ENCODE data around the gene UMAD1. TPM values are rescaled to one million over a fixed set of nuclear protein-coding genes. Genes with fewer than 3 reads are reported as not detected.
A peak's percentile ranks its signal among the peaks of the same experiment; 100 is the strongest.

Gene UMAD1
- 10.1 TPM for polyA plus RNA-seq (2012; ENCODE audit: insufficient read length, low read depth)

- peak; percentile 87 for TF ChIP-seq POLR2AphosphoS5 (IDR thresholded peaks at IDR 0.05; ENCODE audit: low read depth, low read length)
- TF ChIP-seq TAF1 (IDR thresholded peaks at IDR 0.05; ENCODE audit: borderline replicate concordance, insufficient read depth, low read length), result peak; percentile 75; the same call in 1 of the 2 replicates
- TF ChIP-seq FOXP2 (optimal IDR thresholded peaks at IDR 0.05; ENCODE audit: borderline replicate concordance, extremely low read depth, extremely low read length, insufficient read depth), result no peak
Measured at GRCh38 chr7:7640221-7641128, at the start of gene UMAD1. UMAD1 (plus strand) TSS chr7:7640752; CDS start chr7:7673372, 32,620 bp downstream.

DNA sequence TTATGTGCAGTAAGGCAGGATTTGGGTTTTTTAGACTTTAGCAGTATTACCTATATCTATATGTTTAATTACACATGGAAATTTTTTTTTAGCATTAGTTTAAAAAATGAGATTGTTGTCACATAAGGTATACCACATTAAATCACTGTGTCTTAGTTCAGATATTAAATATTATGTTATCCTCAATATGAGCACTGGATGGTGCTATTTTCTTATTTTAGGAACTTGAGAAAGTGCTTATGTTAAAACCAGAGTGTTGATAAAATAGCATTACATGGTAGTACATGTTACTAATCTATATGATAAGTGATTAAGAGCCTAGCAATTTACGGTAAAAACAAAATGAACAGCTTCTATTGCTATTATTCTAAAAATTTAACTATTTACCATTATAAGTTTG lies 45.1 kb upstream of the UMAD1 start:
- no peak for TF ChIP-seq POLR2AphosphoS5 (IDR thresholded peaks at IDR 0.05; ENCODE audit: low read depth, low read length)
- TF ChIP-seq FOXP2 (optimal IDR thresholded peaks at IDR 0.05; ENCODE audit: borderline replicate concordance, extremely low read depth, extremely low read length, insufficient read depth), result no peak
- no peak for TF ChIP-seq SIN3A (IDR thresholded peaks at IDR 0.05; ENCODE audit: borderline replicate concordance, insufficient read depth, low read length)
- TF ChIP-seq, protein P1, sequence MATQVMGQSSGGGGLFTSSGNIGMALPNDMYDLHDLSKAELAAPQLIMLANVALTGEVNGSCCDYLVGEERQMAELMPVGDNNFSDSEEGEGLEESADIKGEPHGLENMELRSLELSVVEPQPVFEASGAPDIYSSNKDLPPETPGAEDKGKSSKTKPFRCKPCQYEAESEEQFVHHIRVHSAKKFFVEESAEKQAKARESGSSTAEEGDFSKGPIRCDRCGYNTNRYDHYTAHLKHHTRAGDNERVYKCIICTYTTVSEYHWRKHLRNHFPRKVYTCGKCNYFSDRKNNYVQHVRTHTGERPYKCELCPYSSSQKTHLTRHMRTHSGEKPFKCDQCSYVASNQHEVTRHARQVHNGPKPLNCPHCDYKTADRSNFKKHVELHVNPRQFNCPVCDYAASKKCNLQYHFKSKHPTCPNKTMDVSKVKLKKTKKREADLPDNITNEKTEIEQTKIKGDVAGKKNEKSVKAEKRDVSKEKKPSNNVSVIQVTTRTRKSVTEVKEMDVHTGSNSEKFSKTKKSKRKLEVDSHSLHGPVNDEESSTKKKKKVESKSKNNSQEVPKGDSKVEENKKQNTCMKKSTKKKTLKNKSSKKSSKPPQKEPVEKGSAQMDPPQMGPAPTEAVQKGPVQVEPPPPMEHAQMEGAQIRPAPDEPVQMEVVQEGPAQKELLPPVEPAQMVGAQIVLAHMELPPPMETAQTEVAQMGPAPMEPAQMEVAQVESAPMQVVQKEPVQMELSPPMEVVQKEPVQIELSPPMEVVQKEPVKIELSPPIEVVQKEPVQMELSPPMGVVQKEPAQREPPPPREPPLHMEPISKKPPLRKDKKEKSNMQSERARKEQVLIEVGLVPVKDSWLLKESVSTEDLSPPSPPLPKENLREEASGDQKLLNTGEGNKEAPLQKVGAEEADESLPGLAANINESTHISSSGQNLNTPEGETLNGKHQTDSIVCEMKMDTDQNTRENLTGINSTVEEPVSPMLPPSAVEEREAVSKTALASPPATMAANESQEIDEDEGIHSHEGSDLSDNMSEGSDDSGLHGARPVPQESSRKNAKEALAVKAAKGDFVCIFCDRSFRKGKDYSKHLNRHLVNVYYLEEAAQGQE (IDR thresholded peaks at IDR 0.05; ENCODE audit: insufficient read depth in 1 of 2, low read depth in 2 of 2, low read length in 2 of 2), result no peak
- no peak for TF ChIP-seq TAF1 (IDR thresholded peaks at IDR 0.05; ENCODE audit: borderline replicate concordance, insufficient read depth, low read length)

GRCh38 chr7:7596176-7596575 lies 44.4 kb upstream of the UMAD1 start:
- TF ChIP-seq FOXP2 (optimal IDR thresholded peaks at IDR 0.05; ENCODE audit: borderline replicate concordance, extremely low read depth, extremely low read length, insufficient read depth) (no peak), TAF1 (IDR thresholded peaks at IDR 0.05; ENCODE audit: borderline replicate concordance, insufficient read depth, low read length) (no peak)
- TF ChIP-seq, protein P1 (IDR thresholded peaks at IDR 0.05; ENCODE audit: insufficient read depth in 1 of 2, low read depth in 2 of 2, low read length in 2 of 2), result no peak

DNA sequence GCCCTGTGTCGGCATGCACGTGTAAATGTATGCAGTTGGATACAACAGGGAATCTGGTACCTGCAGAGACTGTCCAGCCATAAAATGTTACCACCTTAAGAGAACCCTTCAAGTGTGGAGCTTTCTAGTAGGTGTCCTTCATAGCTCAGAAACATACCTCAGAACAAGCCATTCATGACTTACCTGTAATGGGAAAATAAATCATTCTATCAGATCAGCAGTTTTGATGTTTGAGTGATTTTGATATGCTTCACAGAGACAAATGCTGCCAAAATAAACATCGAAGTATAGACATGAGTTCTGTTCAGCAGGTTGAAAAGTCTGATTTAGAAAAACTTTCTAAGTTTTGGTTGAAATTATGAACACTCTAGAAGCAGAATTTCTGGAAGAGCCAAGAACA lies 33.5 kb upstream of the UMAD1 start:
- TF ChIP-seq TAF1 (IDR thresholded peaks at IDR 0.05; ENCODE audit: borderline replicate concordance, insufficient read depth, low read length) (no peak), POLR2AphosphoS5 (IDR thresholded peaks at IDR 0.05; ENCODE audit: low read depth, low read length) (no peak), FOXP2 (optimal IDR thresholded peaks at IDR 0.05; ENCODE audit: borderline replicate concordance, extremely low read depth, extremely low read length, insufficient read depth) (no peak), SIN3A (IDR thresholded peaks at IDR 0.05; ENCODE audit: borderline replicate concordance, insufficient read depth, low read length) (no peak)
- TF ChIP-seq, protein P1 (IDR thresholded peaks at IDR 0.05; ENCODE audit: insufficient read depth in 1 of 2, low read depth in 2 of 2, low read length in 2 of 2), result no peak

- no peak for TF ChIP-seq FOXP2 (optimal IDR thresholded peaks at IDR 0.05; ENCODE audit: borderline replicate concordance, extremely low read depth, extremely low read length, insufficient read depth)
- no peak for TF ChIP-seq SIN3A (IDR thresholded peaks at IDR 0.05; ENCODE audit: borderline replicate concordance, insufficient read depth, low read length)
- no peak for TF ChIP-seq TAF1 (IDR thresholded peaks at IDR 0.05; ENCODE audit: borderline replicate concordance, insufficient read depth, low read length)
Measured at GRCh38 chr7:7609330-7609729, 31.2 kb upstream of the UMAD1 start.

- TF ChIP-seq TAF1 (IDR thresholded peaks at IDR 0.05; ENCODE audit: borderline replicate concordance, insufficient read depth, low read length) (no peak), SIN3A (IDR thresholded peaks at IDR 0.05; ENCODE audit: borderline replicate concordance, insufficient read depth, low read length) (no peak), FOXP2 (optimal IDR thresholded peaks at IDR 0.05; ENCODE audit: borderline replicate concordance, extremely low read depth, extremely low read length, insufficient read depth) (no peak), POLR2AphosphoS5 (IDR thresholded peaks at IDR 0.05; ENCODE audit: low read depth, low read length) (no peak)
- TF ChIP-seq, protein P1 (IDR thresholded peaks at IDR 0.05; ENCODE audit: insufficient read depth in 1 of 2, low read depth in 2 of 2, low read length in 2 of 2), result no peak
Measured at GRCh38 chr7:7612519-7612918, 28.0 kb upstream of the UMAD1 start.
